GM21423 (cell line): ENCODE data around the gene SUN2.

Experiments
- ATAC-seq: cut with Tn5 transposase; IDR thresholded peaks from one replicate; pipeline ENCODE4 v1.9.1; 2021; ENCODE audit warnings: mild to moderate bottlenecking, moderate library complexity; ENCODE audit not compliant: unreplicated experiment

Gene SUN2

DNA sequence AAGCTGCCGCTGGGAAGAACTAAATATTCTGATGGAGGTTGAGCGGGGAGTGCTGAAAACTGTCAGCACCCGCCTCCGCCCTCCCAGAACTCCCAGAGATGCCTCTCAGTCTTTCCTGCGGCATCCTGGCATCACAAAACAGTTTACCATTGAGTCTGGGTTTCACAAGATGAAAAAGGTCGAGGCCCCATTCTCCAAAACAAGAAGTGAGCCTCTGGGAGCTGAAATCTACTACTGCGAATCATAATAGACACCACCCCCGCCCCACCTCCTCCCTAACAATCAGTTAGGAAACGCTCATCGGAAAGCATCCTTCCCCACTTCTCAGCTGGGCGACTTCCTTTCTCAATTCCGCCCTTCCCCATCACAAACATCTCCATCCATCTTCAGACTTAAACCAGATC lies 1.0 kb downstream of the SUN2 start:
- no peak for ATAC-seq

- ATAC-seq, result no peak
Observed at GRCh38 chr22:38753948-38754750, 1.6 kb downstream of the SUN2 start.

DNA sequence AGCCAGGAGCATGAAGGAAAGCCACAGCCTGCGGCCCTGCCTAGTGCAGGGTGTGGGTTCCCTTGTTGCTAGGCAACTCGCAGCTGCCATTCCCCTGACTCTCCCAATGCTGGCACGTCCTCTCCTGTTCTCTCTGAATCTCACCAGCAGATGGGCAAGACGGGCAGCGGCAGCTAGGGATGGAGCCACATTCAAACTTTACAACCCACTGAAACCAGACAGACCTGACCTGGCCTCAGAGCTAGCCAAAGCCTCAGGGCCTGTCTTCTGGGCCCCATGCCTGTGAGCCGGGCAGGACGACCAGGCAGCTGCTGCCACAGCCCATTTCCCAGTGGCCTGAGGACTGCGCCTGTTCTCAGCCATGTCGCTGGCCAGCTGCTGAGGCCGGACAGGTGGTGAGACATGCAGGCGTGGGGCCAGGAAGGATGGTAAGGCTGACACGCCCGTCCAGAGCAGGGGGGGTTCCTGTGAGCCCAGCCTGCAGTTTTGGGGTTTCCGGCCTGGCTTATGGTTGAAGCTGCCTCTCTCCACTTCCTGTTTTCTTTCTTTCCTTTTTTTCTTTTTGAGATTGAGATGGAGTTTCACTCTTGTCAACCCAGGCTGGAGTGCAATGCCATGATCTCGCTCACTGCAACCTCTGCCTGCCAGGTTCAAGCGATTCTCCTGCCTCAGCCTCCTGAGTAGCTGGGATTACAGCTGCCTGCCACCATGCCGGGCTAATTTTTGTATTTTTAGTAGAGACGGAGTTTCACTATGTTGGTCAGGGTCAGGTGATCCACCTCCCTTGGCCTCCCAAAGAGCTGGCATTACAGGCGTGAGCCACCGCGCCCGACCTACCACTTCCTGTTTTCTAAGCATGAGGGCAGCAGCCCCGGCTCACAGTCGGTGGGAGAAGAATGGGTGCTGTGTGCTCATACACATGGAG lies 4.1 kb downstream of the SUN2 start:
- peak; percentile 43 for ATAC-seq

- no peak for ATAC-seq
Observed at GRCh38 chr22:38751066-38751421, 4.8 kb downstream of the SUN2 start.

DNA sequence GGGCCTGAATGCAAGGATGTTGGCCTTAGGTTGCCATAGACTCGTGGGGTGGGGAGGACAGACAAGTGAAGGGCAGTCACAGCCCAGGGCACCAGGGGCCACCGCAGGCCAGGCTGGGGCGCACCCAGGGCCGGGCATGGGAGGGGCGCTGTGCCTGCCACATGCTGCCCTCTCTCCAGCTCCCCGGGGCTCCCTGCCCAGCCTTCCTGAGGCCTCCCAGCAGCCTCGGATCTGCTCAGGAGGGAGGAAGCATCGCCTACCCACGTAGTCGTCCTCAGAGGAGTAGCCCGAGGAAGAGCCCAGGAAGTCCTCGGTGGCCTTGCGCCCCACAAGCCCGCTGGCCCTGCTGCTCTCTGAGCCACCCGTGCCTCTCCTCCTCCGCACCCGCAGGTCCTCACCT lies 5.2 kb downstream of the SUN2 start:
- no peak for ATAC-seq

GRCh38 chr22:38750104-38750503 lies 5.7 kb downstream of the SUN2 start:
- ATAC-seq, result no peak

DNA sequence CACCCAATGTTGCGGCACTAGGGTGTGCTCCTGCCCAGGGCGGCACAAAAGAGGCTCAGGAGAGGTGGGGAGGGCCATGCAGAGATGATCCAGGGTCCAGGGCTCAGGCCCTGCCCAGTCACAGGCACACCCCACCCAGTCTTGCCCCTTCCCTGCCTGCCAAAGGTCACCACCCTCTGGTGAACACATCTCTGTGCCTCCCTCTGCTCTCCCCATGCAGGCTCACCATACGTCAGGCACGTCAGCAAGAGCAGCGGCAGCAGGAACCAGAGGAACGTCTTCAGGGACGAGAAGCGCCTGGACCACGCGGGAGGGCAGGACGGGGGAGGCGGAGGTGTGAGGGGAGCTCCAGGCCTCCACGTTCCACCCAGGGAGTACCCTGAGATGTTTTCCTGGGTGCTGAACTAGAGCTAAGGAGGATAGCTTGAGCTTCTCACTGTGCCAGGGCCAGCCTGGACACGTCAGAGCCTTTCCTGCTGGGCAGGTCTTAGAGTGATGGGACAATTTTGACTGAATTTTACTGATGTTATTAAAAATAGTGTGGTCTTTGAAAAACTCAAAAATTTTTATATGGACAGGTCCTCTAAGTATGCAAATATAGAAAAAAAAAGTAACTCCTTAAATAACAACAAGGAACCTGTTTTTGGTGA lies 7.2 kb downstream of the SUN2 start:
- no peak for ATAC-seq

GRCh38 chr22:38745676-38746460 lies 9.9 kb downstream of the SUN2 start:
- ATAC-seq, result no peak

DNA sequence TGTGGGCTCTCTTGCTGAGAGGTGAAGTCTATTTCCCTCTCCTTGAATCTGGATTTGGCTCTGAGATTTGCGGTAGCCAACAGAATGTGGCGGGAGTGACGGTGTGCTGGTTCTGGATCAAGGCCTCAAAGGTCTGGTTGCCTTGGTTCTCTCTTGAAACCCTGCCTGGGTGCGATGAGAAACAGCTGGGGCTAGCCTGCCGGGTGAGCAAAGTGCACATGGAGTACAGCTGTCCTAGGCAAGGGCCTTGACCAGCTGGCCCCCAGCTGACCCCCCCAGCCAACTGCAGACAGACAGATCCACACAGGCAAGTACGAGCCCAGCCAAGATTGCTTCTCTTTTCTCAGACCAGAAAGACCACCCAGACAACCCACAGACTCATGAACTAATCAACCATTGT lies 10.8 kb downstream of the SUN2 start:
- no peak for ATAC-seq

GRCh38 chr22:38742176-38742942 lies 13.4 kb downstream of the SUN2 start:
- ATAC-seq, result no peak

DNA sequence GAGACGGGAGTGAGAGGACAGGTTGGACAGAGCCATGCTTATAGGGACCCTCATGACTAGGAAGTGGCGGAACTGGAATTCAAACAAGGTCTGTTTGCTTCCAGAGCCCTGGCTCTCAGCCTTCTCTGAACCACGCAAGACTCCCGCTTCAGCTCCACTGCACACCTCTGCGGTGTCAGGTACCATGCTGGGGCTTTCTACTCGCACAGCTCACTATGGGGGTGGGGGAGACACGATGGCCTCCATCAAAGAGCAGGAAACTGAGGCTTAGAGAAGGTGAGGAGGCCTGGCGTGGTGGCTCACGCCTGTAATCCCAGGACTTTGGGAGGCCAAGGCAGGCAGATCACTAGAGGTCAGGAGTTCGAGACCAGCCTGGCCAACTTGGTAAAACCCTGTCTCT lies 14.2 kb downstream of the SUN2 start:
- ATAC-seq, result no peak

GRCh38 chr22:38741166-38741565 lies 14.6 kb downstream of the SUN2 start:
- no peak for ATAC-seq

DNA sequence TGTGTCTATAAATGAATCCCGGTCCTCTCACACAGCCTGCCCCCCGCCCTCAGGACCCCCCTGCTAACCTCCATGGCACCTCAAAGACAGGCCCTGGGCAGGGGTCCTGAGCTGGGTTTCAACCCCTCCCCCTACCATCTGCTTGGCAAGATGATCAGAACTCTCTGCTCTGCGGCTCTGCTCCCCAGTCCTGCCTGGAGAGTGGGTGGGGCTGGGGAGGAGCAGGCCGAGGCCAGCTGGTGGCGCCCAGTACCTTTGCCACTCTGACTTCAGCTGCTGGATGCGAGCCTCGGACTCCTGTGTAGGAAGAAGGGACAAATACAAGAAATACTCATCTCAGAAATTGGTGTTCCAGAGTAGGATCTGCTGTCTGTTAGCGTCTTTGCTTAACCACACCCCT lies 15.0 kb downstream of the SUN2 start:
- no peak for ATAC-seq

DNA sequence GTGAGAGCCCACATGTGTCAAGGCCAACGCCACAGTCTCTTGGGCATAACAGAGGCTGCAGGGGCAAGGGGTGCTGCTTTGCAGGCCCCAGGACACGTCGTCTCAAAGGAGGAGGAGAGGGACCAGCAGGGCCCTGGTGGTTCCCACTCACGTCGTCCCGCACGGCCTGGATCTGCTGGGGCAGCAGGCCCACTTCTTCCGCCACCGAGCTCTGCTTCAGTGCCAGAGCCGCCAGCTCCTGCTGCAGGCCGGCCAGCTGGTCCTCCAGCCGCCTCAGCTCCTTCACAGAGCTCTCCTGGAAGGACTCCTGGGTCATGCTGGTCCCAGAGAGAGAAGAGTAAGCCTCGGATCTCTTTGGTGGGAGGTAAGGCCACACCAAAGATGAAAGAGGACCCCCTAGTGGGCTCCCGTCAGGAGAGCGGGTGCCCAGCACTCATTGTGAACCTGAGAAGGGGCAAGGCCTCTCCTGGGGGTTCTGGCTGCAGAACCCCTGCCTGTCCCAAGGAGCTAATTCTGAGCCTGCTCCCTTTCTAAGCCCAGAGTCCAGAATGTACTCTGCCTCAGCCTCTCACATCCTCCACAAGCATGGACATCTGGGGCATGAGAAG lies 15.6 kb downstream of the SUN2 start:
- ATAC-seq, result no peak

GRCh38 chr22:38739300-38740055 lies 16.3 kb downstream of the SUN2 start:
- no peak for ATAC-seq

- ATAC-seq, result no peak
Observed at GRCh38 chr22:38738475-38739070, 17.2 kb downstream of the SUN2 start.

DNA sequence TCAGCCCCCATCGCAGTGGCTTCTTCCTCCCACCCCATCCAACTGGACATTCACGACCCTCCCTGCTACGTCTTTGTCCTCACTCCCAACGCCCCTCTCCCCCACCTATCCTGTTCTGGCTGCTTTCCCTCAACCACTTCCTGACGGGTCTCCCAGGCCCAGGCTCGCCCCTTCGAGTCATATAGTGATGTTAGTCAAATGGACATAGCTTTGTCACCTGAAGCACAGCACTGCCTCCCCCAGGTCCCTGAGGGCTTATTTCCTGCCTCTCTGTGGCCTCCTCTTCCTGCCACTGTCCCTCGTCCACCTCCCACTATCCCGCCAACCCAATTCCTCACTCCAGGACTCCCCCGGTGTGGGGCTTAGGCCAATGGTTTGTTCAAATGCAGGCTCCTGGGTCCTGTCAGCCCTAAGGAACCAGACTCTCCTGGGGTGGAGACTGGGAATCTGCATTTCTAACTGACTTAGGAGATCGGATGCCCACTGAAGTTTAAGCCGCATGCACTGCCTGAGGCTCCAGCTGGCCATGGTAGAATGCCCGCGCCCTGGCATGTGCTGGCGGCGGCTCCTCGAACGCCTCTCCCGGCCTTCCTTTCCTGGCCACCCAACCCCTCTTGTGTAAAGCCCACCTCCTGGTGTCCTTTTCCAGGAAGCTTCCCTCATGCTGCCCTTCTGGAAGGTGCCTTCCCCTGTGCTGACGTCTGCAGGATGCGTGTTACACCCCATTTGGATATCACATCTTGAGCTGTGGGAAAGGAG lies 18.3 kb downstream of the SUN2 start:
- no peak for ATAC-seq

DNA sequence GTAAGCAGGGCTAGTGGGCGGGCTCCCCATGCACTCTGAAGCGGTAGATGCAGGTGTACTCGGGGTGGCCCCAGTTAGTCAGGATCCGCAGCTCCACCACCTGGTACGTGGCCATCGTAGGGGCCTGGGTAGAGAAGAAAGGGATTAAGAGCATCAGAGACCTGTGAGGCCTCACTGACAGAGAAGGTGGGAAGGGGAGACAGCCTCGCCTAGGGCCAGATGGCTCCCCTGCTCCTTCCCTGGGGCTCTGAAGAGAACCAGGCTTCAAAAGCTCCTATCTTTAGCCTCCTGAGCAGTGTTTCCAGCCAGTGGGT lies 19.6 kb downstream of the SUN2 start:
- ATAC-seq, result no peak
